Ovary (tissue), 9 donors: ENCODE data around the gene DAPK1. TPM values are rescaled to one million over a fixed set of nuclear protein-coding genes. Genes with fewer than 3 reads are reported as not detected.
A peak's percentile ranks its signal among the peaks of the same experiment; 100 is the strongest.
"Not testable (repeated sequence)": the region's sequence is repeated elsewhere in the genome, so short reads cannot be mapped to it uniquely, and the experiment has no call there.

Experiments used
- DNase-seq, 5 donors: peaks; one replicate each; pipeline ENCODE4 v3.0.0-alpha.2; 2019 to 2020
- H3K27ac ChIP-seq, 2 donors: fragments of 200-600 bp; one replicate each; pipeline versions ENCODE4 v1.5.1 to v1.8.0; 2019 to 2022
- H3K27me3 ChIP-seq: fragments of 200-600 bp; one replicate; pipeline ENCODE4 v1.8.0; 2022
- H3K36me3 ChIP-seq: fragments of 200-600 bp; sonication (generic); one replicate; pipeline ENCODE4 v1.5.1; 2019
- H3K4me1 ChIP-seq: one replicate; pipeline ENCODE4 v1.8.1; 2013; ENCODE audit warnings: mild to moderate bottlenecking, moderate library complexity; ENCODE audit not compliant: insufficient read depth
- H3K4me3 ChIP-seq: fragments of 200-600 bp; sonication (generic); one replicate; pipeline ENCODE4 v1.5.1; 2017
- H3K9me3 ChIP-seq, 2 donors: fragments of 200-600 bp in 1 of 2; sonication (generic) in 1 of 2; one replicate each; pipeline versions ENCODE4 v1.5.1 to v1.8.1; 2013 to 2019; ENCODE audit warnings: mild to moderate bottlenecking in 1 of 2, moderate library complexity in 1 of 2
- EP300 ChIP-seq: sonication (generic); formaldehyde crosslinking; IDR thresholded peaks from one replicate; pipeline ENCODE4 v1.6.1; 2017; ENCODE audit warnings: antibody characterized with exemption
- POLR2A ChIP-seq: fragments of 450-650 bp; IDR thresholded peaks from one replicate; pipeline ENCODE4 v1.6.1; 2017; ENCODE audit warnings: antibody characterized with exemption, mild to moderate bottlenecking, moderate library complexity
- WGBS, 3 donors: extraction: QIAGEN DNeasy Blood & Tissue Kit in 1 of 3; methylation state at CpG; one replicate each; pipeline versions ENCODE4 v1.1.5 to v1.1.7; 2013 to 2017; 5-methylcytosine and 5-hydroxymethylcytosine counted together
- intact Hi-C, 4 donors: fragments of 100-400 bp; cut with DNase I; formaldehyde crosslinking; loops; one replicate each; pipeline versions ENCODE4 v1.11.0 to v1.15.1; 2022 to 2023
- polyA plus RNA-seq, 2 donors: library from polyadenylated mRNA; stranded (reverse); fragments of 200-250 nt in 1 of 2; fragments of 350-450 nt in 1 of 2; fragmentation: Illumina TruSeq in 1 of 2; extraction: RNeasy Lipid Tissue Mini Kit (QIAGEN cat#74804) in 1 of 2; gene quantifications; one replicate each; pipeline ENCODE4 v1.2.3, GENCODE V29; 2013 to 2014
- total RNA-seq, 7 donors: library from RNA; depleted of rRNA in 2 of 7; stranded (reverse); fragments of >200 nt in 2 of 7; fragmentation: NEBNext Ultra II Directional in 3 of 7; extraction: Animal tissue kit (Norgen Biotek cat#: 25700) in 3 of 7; gene quantifications; one replicate each; pipeline versions ENCODE4 v1.1.0 to v1.2.4, GENCODE V29; 2016 to 2023
- TF ChIP-seq, protein P1 (sequence below), 3 donors: fragments of 450-650 bp in 2 of 3; fragments of 200-600 bp in 1 of 3; IDR thresholded peaks; one replicate each; pipeline versions ENCODE4 v1.5.1 to v1.8.0; 2016 to 2022; ENCODE audit warnings: antibody characterized with exemption in 3 of 3, mild to moderate bottlenecking in 1 of 3
- donor health status: DM: no; HTN: no; CAD: no; lungs with moderate emphysema.
- donor health status: DM: no; HTN: no; CAD: no.
- donor health status: Bipolar disorder and iron deficiency.
- donor health status: DM: yes; HTN: yes; CAD: no.
- donor health status: DM: no; HTN: no; CAD: no.
- donor health status: DM: yes; HTN: yes; CAD: no.

DAPK1 gene
- total and polyA plus RNA-seq, 9 donors: 39.3 to 133 (median 89.6) TPM

DNA sequence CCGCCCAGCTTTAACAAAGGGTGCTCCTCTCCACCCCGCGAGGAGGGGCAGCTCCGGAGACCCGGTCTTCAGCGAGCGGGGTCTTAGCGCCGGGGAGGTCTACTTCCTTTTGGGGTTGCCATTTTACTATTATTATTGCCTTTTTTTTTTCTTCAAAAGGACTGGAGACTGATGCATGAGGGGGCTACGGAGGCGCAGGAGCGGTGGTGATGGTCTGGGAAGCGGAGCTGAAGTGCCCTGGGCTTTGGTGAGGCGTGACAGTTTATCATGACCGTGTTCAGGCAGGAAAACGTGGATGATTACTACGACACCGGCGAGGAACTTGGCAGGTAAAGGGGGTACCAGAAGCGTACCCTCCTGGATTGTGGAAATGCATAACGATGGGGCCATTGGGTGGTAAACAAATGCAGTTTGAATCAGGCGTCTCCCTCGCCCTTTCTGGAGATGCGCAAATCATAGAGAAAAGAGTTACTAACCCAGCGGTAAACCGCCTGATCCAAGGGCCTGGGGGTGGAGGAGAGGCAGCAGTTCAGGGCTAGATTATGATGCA is 1.2 kb downstream of the DAPK1 start:
- DNase-seq: peak in 1 of 5 donors; percentile 33
- no peaks in the 10 kb centered on the region for H3K36me3 ChIP-seq
- peak overlapping the region; percentile 84 to 91 for H3K27ac ChIP-seq
- H3K9me3 ChIP-seq: no peaks in the 10 kb centered on the region
- peaks cover 13% of the 10 kb centered on the region for H3K4me1 ChIP-seq
- intact Hi-C loops: loop anchor here (5.0 to 10.0 kb wide), 6 partner anchors 146 to 387 kb away; no protein-coding TSS in a partner anchor
- no peaks in the 10 kb centered on the region for H3K27me3 ChIP-seq
- TF ChIP-seq, protein P1, sequence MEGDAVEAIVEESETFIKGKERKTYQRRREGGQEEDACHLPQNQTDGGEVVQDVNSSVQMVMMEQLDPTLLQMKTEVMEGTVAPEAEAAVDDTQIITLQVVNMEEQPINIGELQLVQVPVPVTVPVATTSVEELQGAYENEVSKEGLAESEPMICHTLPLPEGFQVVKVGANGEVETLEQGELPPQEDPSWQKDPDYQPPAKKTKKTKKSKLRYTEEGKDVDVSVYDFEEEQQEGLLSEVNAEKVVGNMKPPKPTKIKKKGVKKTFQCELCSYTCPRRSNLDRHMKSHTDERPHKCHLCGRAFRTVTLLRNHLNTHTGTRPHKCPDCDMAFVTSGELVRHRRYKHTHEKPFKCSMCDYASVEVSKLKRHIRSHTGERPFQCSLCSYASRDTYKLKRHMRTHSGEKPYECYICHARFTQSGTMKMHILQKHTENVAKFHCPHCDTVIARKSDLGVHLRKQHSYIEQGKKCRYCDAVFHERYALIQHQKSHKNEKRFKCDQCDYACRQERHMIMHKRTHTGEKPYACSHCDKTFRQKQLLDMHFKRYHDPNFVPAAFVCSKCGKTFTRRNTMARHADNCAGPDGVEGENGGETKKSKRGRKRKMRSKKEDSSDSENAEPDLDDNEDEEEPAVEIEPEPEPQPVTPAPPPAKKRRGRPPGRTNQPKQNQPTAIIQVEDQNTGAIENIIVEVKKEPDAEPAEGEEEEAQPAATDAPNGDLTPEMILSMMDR (IDR thresholded peaks at IDR 0.05): no peak
- no peak for TF ChIP-seq EP300
- peak overlapping the region; percentile 87 for H3K4me3 ChIP-seq
- 2 to 6% (median 6%) methylated on average over 26 of the region's 26 CpGs for WGBS, 3 donors

DNA sequence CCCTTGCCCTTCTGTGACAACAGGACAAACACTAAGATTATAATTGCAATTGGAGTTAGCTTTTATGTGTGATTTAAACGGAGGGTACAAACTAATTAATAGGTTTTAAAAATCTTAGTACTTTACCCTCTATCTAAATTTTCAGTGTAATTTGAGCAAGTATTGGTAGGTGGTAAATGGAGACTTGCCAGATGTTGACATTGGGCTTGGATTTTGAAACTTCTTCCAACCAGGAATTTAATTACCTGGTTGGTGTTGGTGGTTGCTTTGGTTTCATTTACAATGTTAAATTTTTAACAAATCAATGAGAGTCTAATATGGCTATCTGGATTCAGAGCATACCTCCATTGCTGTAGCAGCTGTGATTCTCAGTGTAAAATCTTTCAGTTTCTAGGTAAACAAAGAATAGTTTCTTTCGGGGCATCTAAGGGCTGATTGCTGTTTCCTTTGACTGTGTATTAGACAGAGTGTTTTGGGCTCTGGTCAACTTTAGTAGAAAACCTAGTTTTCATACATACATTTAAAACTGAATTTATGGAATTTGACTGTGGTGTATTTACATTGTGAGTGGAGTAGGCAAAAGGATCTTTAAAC is 1.9 kb downstream of the DAPK1 start:
- H3K36me3 ChIP-seq: no peaks in the 10 kb centered on the region
- H3K4me1 ChIP-seq: peaks cover 16% of the 10 kb centered on the region
- H3K27ac ChIP-seq: peak overlapping the region in 1 of 2 donors; percentile 91
- no peaks in the 10 kb centered on the region for H3K27me3 ChIP-seq
- no peak for TF ChIP-seq EP300
- TF ChIP-seq, protein P1 (IDR thresholded peaks at IDR 0.05): no peak
- TF ChIP-seq POLR2A: no peak
- no peaks in the 10 kb centered on the region for H3K9me3 ChIP-seq
- DNase-seq: no peak
- intact Hi-C loops: loop anchor here (5.0 to 10.0 kb wide), 7 partner anchors 145 to 387 kb away; no protein-coding TSS in a partner anchor
- H3K4me3 ChIP-seq: peak overlapping the region; percentile 87
- WGBS, 3 donors: 13 to 21% (median 13%) methylated on average over 2 of the region's 2 CpGs

DNA sequence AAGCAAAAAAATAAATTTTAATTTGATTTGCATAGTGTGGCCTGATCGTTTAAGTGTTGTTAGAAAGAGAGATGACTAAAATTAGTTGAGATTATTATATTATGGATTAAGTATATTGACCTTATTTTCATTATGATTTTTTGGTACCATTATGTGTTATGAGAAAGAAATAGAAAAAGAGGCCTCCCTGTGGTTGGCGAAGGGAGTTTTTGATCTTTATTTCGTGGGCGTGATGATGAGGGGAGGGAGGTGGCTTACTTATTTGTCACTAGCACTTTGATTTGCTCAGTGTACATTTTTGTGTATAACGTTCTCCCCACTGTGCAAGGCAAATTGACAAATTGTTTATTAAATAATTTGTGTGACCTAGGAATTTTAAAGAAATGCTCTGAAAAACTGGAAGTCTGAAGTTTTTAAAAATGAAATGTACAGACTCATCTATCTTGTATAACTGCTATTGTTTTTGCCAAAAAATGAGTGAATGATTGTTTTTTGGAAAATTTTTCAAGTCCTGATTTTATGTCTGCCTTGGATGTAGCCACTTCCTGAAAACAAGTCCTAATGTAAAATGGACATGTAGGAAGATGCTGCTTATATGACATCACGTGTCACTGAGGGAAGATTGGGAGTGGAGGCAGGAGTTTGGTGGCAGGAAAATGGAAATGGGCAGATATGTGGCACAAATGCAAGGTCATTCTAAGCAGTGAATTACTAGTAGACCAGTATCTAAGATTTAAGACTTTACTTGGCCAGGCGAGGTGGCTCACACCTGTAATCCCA is 3.0 kb downstream of the DAPK1 start:
- TF ChIP-seq POLR2A (no peak), EP300 (no peak)
- Histone ChIP-seq H3K4me3 (no peak overlapping the region), H3K36me3 (no peaks in the 10 kb centered on the region), H3K27me3 (no peaks in the 10 kb centered on the region), H3K4me1 (peaks cover 23% of the 10 kb centered on the region), H3K27ac (peak overlapping the region in 1 of 2 donors; percentile 91), H3K9me3 (no peaks in the 10 kb centered on the region)
- no peak for DNase-seq
- WGBS, 3 donors: 31 to 43% (median 36%) methylated on average over 7 of the region's 7 CpGs
- intact Hi-C loops: loop anchor here in 1 of 4 donors (5.0 kb wide), 1 partner anchor 158 kb away; no protein-coding TSS in a partner anchor

DNA sequence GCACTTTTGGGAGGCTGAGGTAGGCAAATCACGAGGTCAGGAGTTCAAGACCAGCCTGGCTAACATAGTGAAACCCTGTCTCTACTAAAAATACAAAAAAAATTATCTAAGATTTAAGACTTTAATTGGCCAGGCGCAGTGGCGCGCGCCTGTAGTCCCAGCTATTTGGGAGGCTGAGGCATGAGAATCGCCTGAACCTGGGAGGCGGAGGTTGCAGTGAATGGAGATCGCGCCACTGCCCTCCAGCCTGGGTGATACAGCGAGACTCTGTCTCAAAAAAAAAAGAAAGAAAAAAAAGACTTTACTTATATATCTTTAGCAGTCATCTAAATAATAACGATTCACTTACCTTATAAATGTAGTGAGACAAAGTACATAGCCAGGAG is 3.6 kb downstream of the DAPK1 start:
- H3K27me3 ChIP-seq: not testable (repeated sequence)
- peaks cover 25% of the 10 kb centered on the region for H3K4me1 ChIP-seq
- H3K27ac ChIP-seq: peak overlapping the region in 1 of 2 donors; percentile 91

DNA sequence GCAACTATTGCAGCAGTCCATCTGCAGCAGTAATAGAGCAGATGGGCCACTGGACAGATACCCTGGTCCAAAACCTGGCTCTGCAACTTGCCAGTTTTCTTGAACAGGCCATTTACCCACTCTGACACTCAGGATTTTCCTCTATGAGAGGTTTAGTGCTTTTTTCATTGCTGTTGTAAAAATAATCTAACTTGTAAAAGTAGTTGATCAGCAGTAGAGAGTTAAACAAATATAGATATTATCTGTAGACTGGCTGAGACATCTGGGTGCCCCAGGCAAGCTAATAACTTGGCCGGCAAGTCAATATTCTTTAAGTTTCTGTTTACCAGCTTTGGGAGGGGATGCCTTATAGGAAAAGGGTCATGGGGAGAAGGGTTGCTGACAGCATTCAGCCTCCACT is 4.1 kb downstream of the DAPK1 start:
- WGBS, 3 donors: 30 to 50% (median 38%) methylated on average over 1 of the region's 1 CpG
- Histone ChIP-seq H3K9me3 (no peaks in the 10 kb centered on the region), H3K4me1 (peaks cover 25% of the 10 kb centered on the region), H3K36me3 (no peaks in the 10 kb centered on the region), H3K27ac (peak overlapping the region in 1 of 2 donors; percentile 91), H3K27me3 (no peaks in the 10 kb centered on the region), H3K4me3 (no peak overlapping the region)
- intact Hi-C loops: loop anchor here in 1 of 4 donors (5.0 kb wide), 1 partner anchor 160 kb away; no protein-coding TSS in a partner anchor
- no peak for DNase-seq
- TF ChIP-seq POLR2A: no peak
- no peak for TF ChIP-seq EP300
- TF ChIP-seq, protein P1 (IDR thresholded peaks at IDR 0.05): no peak

More for the DNA sequence above, 3.6 kb downstream of the DAPK1 start:
- H3K9me3 ChIP-seq, DNase-seq, H3K36me3 ChIP-seq, H3K4me3 ChIP-seq: not testable (repeated sequence)
- intact Hi-C loops: loop anchor here in 1 of 4 donors (5.0 kb wide), 1 partner anchor 159 kb away; no protein-coding TSS in a partner anchor
- WGBS, 3 donors: 88 to 92% (median 90%) methylated on average over 11 of the region's 11 CpGs
